Bronchial smooth muscle cell (primary cell): ENCODE measurements around the gene GPC1. TPM values are rescaled to one million over a fixed set of nuclear protein-coding genes. Genes with fewer than 3 reads are reported as not detected.

Source experiments
- total RNA-seq: library from RNA; depleted of rRNA; stranded (reverse); fragments of >200 nt; gene quantifications from 2 replicates; pipeline ENCODE4 v1.2.1, GENCODE V29; 2014

The GPC1 gene
- 61.6 and 68.6 TPM in 2 replicates for total RNA-seq

GRCh38 chr2:240435457-240435947 lies at the start of gene GPC1:
Gene GPC1, plus strand, starts transcription at chr2:240435663. Its CDS starts 256 bp downstream, at chr2:240435919.

Other genes with a start within 250 kb of the GPC1 start
- 4.8 and 4.9 TPM in 2 replicates for gene ANKMY1, start 122.3 kb downstream of the GPC1 start, total RNA-seq
- gene DUSP28, start 124.7 kb downstream of the GPC1 start, total RNA-seq: 2.0 and 2.4 TPM in 2 replicates
- 4.5 and 7.7 TPM in 2 replicates for gene RNPEPL1, start 132.8 kb downstream of the GPC1 start, total RNA-seq
- 18.8 and 19.5 TPM in 2 replicates for gene CAPN10, start 151.1 kb downstream of the GPC1 start, total RNA-seq
- 0.32 and 0.52 TPM in 2 replicates for gene GPR35, start 189.8 kb downstream of the GPC1 start, total RNA-seq
- not detected in 2 replicates for gene AQP12B, start 247.2 kb downstream of the GPC1 start, total RNA-seq